Mucosa of stomach (tissue), 1 donor: ENCODE results near the gene CAMK2N1.

Source experiments
- H3K27me3 ChIP-seq: one replicate; pipeline ENCODE4 v1.7.0; 2013; ENCODE audit warnings: mild to moderate bottlenecking, low read length; ENCODE audit not compliant: control insufficient read depth, insufficient read depth
- H3K36me3 ChIP-seq: one replicate; pipeline ENCODE4 v1.7.0; 2013; ENCODE audit warnings: low read length; ENCODE audit not compliant: control insufficient read depth, insufficient read depth
- H3K4me1 ChIP-seq: one replicate; pipeline ENCODE4 v1.7.0; 2013; ENCODE audit warnings: mild to moderate bottlenecking, low read length; ENCODE audit not compliant: control insufficient read depth, insufficient read depth
- H3K4me3 ChIP-seq: one replicate; pipeline ENCODE4 v1.7.0; 2013; ENCODE audit warnings: low read length
- H3K9ac ChIP-seq: one replicate; pipeline ENCODE4 v1.7.0; 2013; ENCODE audit warnings: mild to moderate bottlenecking, low read length, moderate library complexity
- H3K9me3 ChIP-seq: one replicate; pipeline ENCODE4 v1.7.0; 2013; ENCODE audit warnings: mild to moderate bottlenecking, low read length, moderate library complexity; ENCODE audit not compliant: control insufficient read depth
- donor health status: Pancreatic carcinoma.

The CAMK2N1 gene

GRCh38 chr1:20448671-20449071 lies 37.3 kb downstream of the CAMK2N1 start:
- Histone ChIP-seq H3K27me3 (peaks cover 13% of the 10 kb centered on the region), H3K9ac (no peak overlapping the region), H3K4me3 (no peak overlapping the region), H3K36me3 (no peaks in the 10 kb centered on the region), H3K4me1 (no peaks in the 10 kb centered on the region), H3K9me3 (no peaks in the 10 kb centered on the region)

- Histone ChIP-seq H3K9ac (no peak overlapping the region), H3K36me3 (no peaks in the 10 kb centered on the region), H3K4me3 (no peak overlapping the region), H3K4me1 (no peaks in the 10 kb centered on the region), H3K27me3 (peaks cover 13% of the 10 kb centered on the region), H3K9me3 (no peaks in the 10 kb centered on the region)
Observed at GRCh38 chr1:20447794-20448193, 38.2 kb downstream of the CAMK2N1 start.

- H3K4me3 ChIP-seq: no peak overlapping the region
- no peaks in the 10 kb centered on the region for H3K9me3 ChIP-seq
- no peaks in the 10 kb centered on the region for H3K36me3 ChIP-seq
- peaks cover 13% of the 10 kb centered on the region for H3K27me3 ChIP-seq
- H3K9ac ChIP-seq: no peak overlapping the region
- no peaks in the 10 kb centered on the region for H3K4me1 ChIP-seq
Observed at GRCh38 chr1:20446796-20447195, 39.2 kb downstream of the CAMK2N1 start.

- Histone ChIP-seq H3K9me3 (no peaks in the 10 kb centered on the region), H3K36me3 (no peaks in the 10 kb centered on the region), H3K9ac (no peak overlapping the region)
Observed at GRCh38 chr1:20445956-20446355, 40.1 kb downstream of the CAMK2N1 start.

GRCh38 chr1:20443703-20444586 lies 42.1 kb downstream of the CAMK2N1 start:
- H3K36me3 ChIP-seq: no peaks in the 10 kb centered on the region
- H3K9ac ChIP-seq: no peak overlapping the region
- H3K4me1 ChIP-seq: no peaks in the 10 kb centered on the region
- H3K27me3 ChIP-seq: peaks cover 6% of the 10 kb centered on the region
- no peaks in the 10 kb centered on the region for H3K9me3 ChIP-seq
- H3K4me3 ChIP-seq: no peak overlapping the region

More at GRCh38 chr1:20445956-20446355, 40.1 kb downstream of the CAMK2N1 start:
- no peak overlapping the region for H3K4me3 ChIP-seq
- no peaks in the 10 kb centered on the region for H3K4me1 ChIP-seq
- H3K27me3 ChIP-seq: peaks cover 13% of the 10 kb centered on the region

GRCh38 chr1:20442920-20443625 lies 42.9 kb downstream of the CAMK2N1 start:
- Histone ChIP-seq H3K9me3 (no peaks in the 10 kb centered on the region), H3K27me3 (peaks cover 8% of the 10 kb centered on the region), H3K36me3 (no peaks in the 10 kb centered on the region), H3K9ac (no peak overlapping the region), H3K4me3 (no peak overlapping the region), H3K4me1 (no peaks in the 10 kb centered on the region)

GRCh38 chr1:20440785-20441200 lies 45.2 kb downstream of the CAMK2N1 start:
- no peak overlapping the region for H3K4me3 ChIP-seq
- H3K36me3 ChIP-seq: no peaks in the 10 kb centered on the region
- no peak overlapping the region for H3K9ac ChIP-seq
- H3K27me3 ChIP-seq: peaks cover 4% of the 10 kb centered on the region
- H3K4me1 ChIP-seq: no peaks in the 10 kb centered on the region
- H3K9me3 ChIP-seq: no peaks in the 10 kb centered on the region

GRCh38 chr1:20439282-20439681 lies 46.7 kb downstream of the CAMK2N1 start:
- H3K9ac ChIP-seq: no peak overlapping the region
- H3K36me3 ChIP-seq: no peaks in the 10 kb centered on the region
- H3K4me3 ChIP-seq: no peak overlapping the region
- H3K4me1 ChIP-seq: no peaks in the 10 kb centered on the region
- H3K27me3 ChIP-seq: peaks cover 11% of the 10 kb centered on the region
- no peaks in the 10 kb centered on the region for H3K9me3 ChIP-seq

GRCh38 chr1:20437640-20438039 lies 48.4 kb downstream of the CAMK2N1 start:
- no peaks in the 10 kb centered on the region for H3K36me3 ChIP-seq
- no peaks in the 10 kb centered on the region for H3K9me3 ChIP-seq
- no peaks in the 10 kb centered on the region for H3K4me1 ChIP-seq

GRCh38 chr1:20432891-20433290 lies 53.1 kb downstream of the CAMK2N1 start:
- H3K9ac ChIP-seq: no peak overlapping the region
- no peaks in the 10 kb centered on the region for H3K4me1 ChIP-seq
- no peaks in the 10 kb centered on the region for H3K36me3 ChIP-seq
- H3K9me3 ChIP-seq: no peaks in the 10 kb centered on the region
- no peak overlapping the region for H3K4me3 ChIP-seq
- H3K27me3 ChIP-seq: peaks cover 27% of the 10 kb centered on the region

More at GRCh38 chr1:20437640-20438039, 48.4 kb downstream of the CAMK2N1 start:
- Histone ChIP-seq H3K4me3 (no peak overlapping the region), H3K9ac (no peak overlapping the region), H3K27me3 (peaks cover 11% of the 10 kb centered on the region)
